Measurements from ENCODE around the gene ALDH8A1. TPM values are rescaled to one million over a fixed set of nuclear protein-coding genes. Genes with fewer than 3 reads are reported as not detected.
"Not testable (repeated sequence)": the region's sequence is repeated elsewhere in the genome, so short reads cannot be mapped to it uniquely, and the experiment has no call there.

Gene ALDH8A1
- total RNA-seq, 4 donors from 2014 or later, result 0.56 to 2.4 (median 1.0) TPM; not detected in 1

GRCh38 chr6:134903448-134903847 is 46.5 kb downstream of the ALDH8A1 start:
- TF ChIP-seq EP300 (IDR thresholded peaks at IDR 0.05) (no peak), POLR2AphosphoS5 (IDR thresholded peaks at IDR 0.05) (no peak), CTCF (IDR thresholded peaks at IDR 0.05) (no peak), POLR2A (IDR thresholded peaks at IDR 0.05) (no peak)
- Histone ChIP-seq H3K27me3 (no peaks in the 10 kb centered on the region), H3K9me3 (no peaks in the 10 kb centered on the region), H3K4me3 (no peak overlapping the region), H3K27ac (peak overlapping the region; percentile 44), H3K36me3 (no peaks in the 10 kb centered on the region), H3K4me1 (peaks cover 1% of the 10 kb centered on the region)
- WGBS, result 82% methylated on average over 9 of the region's 9 CpGs
- DNase-seq (ENCODE audit: low spot score in 2 of 2), result no peak

GRCh38 chr6:134902936-134903335 is 47.0 kb downstream of the ALDH8A1 start:
- DNase-seq (ENCODE audit: low spot score in 2 of 2), result no peak
- no peaks in the 10 kb centered on the region for H3K36me3 ChIP-seq
- WGBS, result 78% methylated on average over 3 of the region's 3 CpGs

GRCh38 chr6:134902074-134902861 is 47.6 kb downstream of the ALDH8A1 start:
- H3K36me3 ChIP-seq, result no peaks in the 10 kb centered on the region
- no peak overlapping the region for H3K4me3 ChIP-seq
- DNase-seq (ENCODE audit: low spot score in 2 of 2), result no peak
- TF ChIP-seq CTCF (IDR thresholded peaks at IDR 0.05) (no peak), POLR2AphosphoS5 (IDR thresholded peaks at IDR 0.05) (no peak), EP300 (IDR thresholded peaks at IDR 0.05) (no peak), POLR2A (IDR thresholded peaks at IDR 0.05) (no peak)
- no peaks in the 10 kb centered on the region for H3K27me3 ChIP-seq
- H3K9me3 ChIP-seq, result no peaks in the 10 kb centered on the region
- H3K4me1 ChIP-seq, result no peaks in the 10 kb centered on the region
- 82% methylated on average over 9 of the region's 9 CpGs for WGBS
- no peak overlapping the region for H3K27ac ChIP-seq

More at GRCh38 chr6:134902936-134903335, 47.0 kb downstream of the ALDH8A1 start:
- Histone ChIP-seq H3K9me3 (no peaks in the 10 kb centered on the region), H3K27ac (peak overlapping the region; percentile 44), H3K27me3 (no peaks in the 10 kb centered on the region), H3K4me1 (no peaks in the 10 kb centered on the region), H3K4me3 (no peak overlapping the region)
- TF ChIP-seq POLR2AphosphoS5 (IDR thresholded peaks at IDR 0.05), result no peak
- no peak for TF ChIP-seq EP300 (IDR thresholded peaks at IDR 0.05)
- no peak for TF ChIP-seq CTCF (IDR thresholded peaks at IDR 0.05)
- TF ChIP-seq POLR2A (IDR thresholded peaks at IDR 0.05), result no peak

- Histone ChIP-seq H3K27me3 (peaks cover 2% of the 10 kb centered on the region), H3K27ac (no peak overlapping the region), H3K4me1 (no peaks in the 10 kb centered on the region), H3K36me3 (no peaks in the 10 kb centered on the region), H3K9me3 (no peaks in the 10 kb centered on the region), H3K4me3 (no peak overlapping the region)
- TF ChIP-seq POLR2A (IDR thresholded peaks at IDR 0.05) (no peak), POLR2AphosphoS5 (IDR thresholded peaks at IDR 0.05) (no peak), EP300 (IDR thresholded peaks at IDR 0.05) (no peak), CTCF (IDR thresholded peaks at IDR 0.05) (no peak)
- WGBS, result 94% methylated on average over 4 of the region's 4 CpGs
- DNase-seq (ENCODE audit: low spot score in 2 of 2), result no peak
Measured at GRCh38 chr6:134898575-134898974, 51.3 kb downstream of the ALDH8A1 start.

GRCh38 chr6:134898166-134898565 is 51.7 kb downstream of the ALDH8A1 start:
- H3K36me3 ChIP-seq; H3K27ac ChIP-seq; DNase-seq (ENCODE audit: low spot score in 2 of 2); H3K4me3 ChIP-seq; H3K4me1 ChIP-seq; H3K27me3 ChIP-seq; H3K9me3 ChIP-seq: not testable (repeated sequence)
- WGBS, result 90% methylated on average over 5 of the region's 5 CpGs
